PC-3 (cell line): ENCODE data around the gene PLA2G4F. TPM values are rescaled to one million over a fixed set of nuclear protein-coding genes. Genes with fewer than 3 reads are reported as not detected.

Experiments used
- ATAC-seq: fragments of 200-7000 bp; cut with Tn5 transposase; 2 replicates; pipeline ENCODE4 v1.9.1; 2020; ENCODE audit warnings: mild to moderate bottlenecking, moderate library complexity
- BruUV-seq: library from RNA; stranded (reverse); fragments of 400-500 nt; replicated peaks from 2 replicates; lab custom pipeline; 2021; lab: Mats Ljungman, UMichigan
- CTCF ChIA-PET: fragments of 300-600 bp; sonication (Branson Sonifier 250); formaldehyde crosslinking; loops from one replicate; lab custom pipeline; 2022; ENCODE audit warnings: antibody characterized with exemption; lab: Charles Lee
- POLR2A ChIA-PET: fragments of 300-600 bp; sonication (Branson Sonifier 250); formaldehyde crosslinking; loops from one replicate; lab custom pipeline; 2022; ENCODE audit warnings: antibody characterized with exemption; ENCODE audit not compliant: unreplicated experiment; lab: Charles Lee
- DNase-seq: peaks from one replicate; pipeline ENCODE4 v3.0.0-alpha.2; 2015
- H2AFZ ChIP-seq: fragments of 300-600 bp; sonication (generic); 2 replicates; pipeline ENCODE4 v1.6.0; 2016; ENCODE audit warnings: antibody characterized with exemption, low read length
- H3F3A ChIP-seq: fragments of 300-600 bp; sonication (generic); one replicate; pipeline ENCODE4 v1.6.0; 2017; ENCODE audit warnings: antibody characterized with exemption, low read length, control low read depth, mild to moderate bottlenecking; ENCODE audit not compliant: unreplicated experiment
- H3K27ac ChIP-seq: fragments of 300-600 bp; sonication (generic); 2 replicates; pipeline ENCODE4 v1.5.1; 2016; ENCODE audit warnings: mild to moderate bottlenecking, low read length
- H3K27me3 ChIP-seq: fragments of 300-600 bp; sonication (generic); 2 replicates; pipeline ENCODE4 v1.6.1; 2016; ENCODE audit warnings: low read length, mixed read lengths
- H3K36me3 ChIP-seq: fragments of 300-600 bp; sonication (generic); 2 replicates; pipeline ENCODE4 v1.6.1; 2016; ENCODE audit warnings: low read depth, mixed run types, low read length, mixed read lengths
- H3K4me1 ChIP-seq: fragments of 300-600 bp; sonication (generic); 2 replicates; pipeline ENCODE4 v1.5.1; 2016; ENCODE audit warnings: low read length; ENCODE audit not compliant: insufficient read depth
- H3K4me2 ChIP-seq: fragments of 300-600 bp; sonication (generic); 2 replicates; pipeline ENCODE4 v1.6.0; 2016; ENCODE audit warnings: low read length
- H3K4me3 ChIP-seq: fragments of 300-600 bp; sonication (generic); 2 replicates; pipeline ENCODE4 v1.5.1; 2016; ENCODE audit warnings: mild to moderate bottlenecking, low read length, mixed read lengths
- H3K79me2 ChIP-seq: fragments of 300-600 bp; sonication (generic); 2 replicates; pipeline ENCODE4 v1.6.1; 2017; ENCODE audit warnings: low read length, mixed read lengths
- H3K9ac ChIP-seq: fragments of 300-600 bp; sonication (generic); 2 replicates; pipeline ENCODE4 v1.6.0; 2016; ENCODE audit warnings: mild to moderate bottlenecking, low read length
- H3K9me2 ChIP-seq: fragments of 300-600 bp; sonication (generic); replicated peaks from 2 replicates; pipeline ENCODE4 v1.6.1; 2016; ENCODE audit warnings: mixed run types, low read length, mixed read lengths
- H3K9me3 ChIP-seq: fragments of 300-600 bp; sonication (generic); 2 replicates; pipeline ENCODE4 v1.6.1; 2016; ENCODE audit warnings: low read length, mixed read lengths
- H4K20me1 ChIP-seq: fragments of 300-600 bp; sonication (generic); 2 replicates; pipeline ENCODE4 v1.6.1; 2016; ENCODE audit warnings: low read length, mixed read lengths
- EZH2 ChIP-seq: fragments of 300-600 bp; sonication (generic); IDR thresholded peaks from one replicate; pipeline ENCODE4 v1.6.1; 2017; ENCODE audit warnings: antibody characterized with exemption, mild to moderate bottlenecking, low read length; ENCODE audit not compliant: unreplicated experiment
- EZH2phosphoT487 ChIP-seq: fragments of 300-600 bp; sonication (generic); IDR thresholded peaks from 2 replicates; pipeline ENCODE4 v1.6.1; 2018; ENCODE audit warnings: mild to moderate bottlenecking, antibody characterized with exemption, low read length, borderline replicate concordance
- intact Hi-C: fragments of 100-400 bp; cut with micrococcal nuclease; formaldehyde crosslinking; loops from 2 replicates; pipeline ENCODE4 v1.9.0; 2023
- total RNA-seq: library from RNA; depleted of rRNA; stranded (reverse); fragments of >200 nt; gene quantifications from 2 replicates; pipeline ENCODE4 v1.2.3, GENCODE V29; 2014
- TF ChIP-seq, protein P1 (sequence below): fragments of 300-600 bp; sonication (generic); conservative IDR thresholded peaks from 2 replicates; pipeline ENCODE4 v1.5.1; 2017; ENCODE audit warnings: antibody characterized with exemption, low read depth, mild to moderate bottlenecking, low read length

The PLA2G4F gene
- total RNA-seq, 1 experiment from 2014 or later: 5.8 TPM

DNA sequence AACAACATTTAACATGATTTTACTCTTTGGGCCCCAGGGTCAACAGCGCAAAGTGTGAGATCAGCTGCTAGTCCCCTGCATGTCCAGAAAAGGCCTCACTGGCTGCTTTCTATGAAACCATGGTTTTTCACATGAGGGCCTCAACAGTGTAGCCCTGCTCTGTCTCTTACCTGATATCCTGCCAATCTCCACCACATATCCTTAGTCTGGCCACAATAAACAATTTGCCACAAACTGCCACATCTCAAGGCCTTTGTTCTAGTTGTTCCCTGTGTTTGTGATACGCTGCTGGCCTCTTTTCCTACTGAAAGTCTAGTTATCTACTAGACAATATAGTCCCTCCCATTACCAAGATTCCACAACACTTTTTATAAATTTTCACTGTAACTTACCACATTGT is 33.9 kb upstream of the PLA2G4F start:
- ATAC-seq (no peak), DNase-seq (no peak)

DNA sequence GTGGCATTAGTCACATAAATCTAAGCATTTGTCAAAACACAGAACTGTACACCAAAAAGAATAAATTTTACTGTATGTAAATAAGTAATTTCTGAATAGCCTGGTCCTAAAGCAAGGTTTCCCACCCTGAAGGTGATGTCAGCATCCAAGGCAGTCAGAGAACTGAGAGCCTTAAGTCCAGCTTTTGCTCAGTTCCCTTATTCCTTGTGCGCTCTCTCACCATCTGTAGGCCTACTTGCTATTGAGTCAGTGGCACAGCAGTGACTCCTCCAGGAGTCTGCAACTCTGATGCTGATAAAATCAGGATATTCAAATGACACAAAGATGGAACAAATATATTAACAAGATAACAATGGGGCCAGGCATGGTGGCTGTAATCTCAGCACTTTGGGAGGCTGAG is 29.4 kb upstream of the PLA2G4F start:
- ATAC-seq (no peak), DNase-seq (no peak)
- BruUV-seq: no TSS peak

More for the DNA sequence above, 33.9 kb upstream of the PLA2G4F start:
- no TSS peak for BruUV-seq
- peaks cover 8% of the 10 kb centered on the region for H3K4me1 ChIP-seq
- H4K20me1 ChIP-seq: no peaks in the 10 kb centered on the region
- H3K27ac ChIP-seq: no peak overlapping the region
- H3F3A ChIP-seq: no peaks in the 10 kb centered on the region
- POLR2A ChIA-PET: no interaction called here
- no peak overlapping the region for H3K4me2 ChIP-seq
- H3K36me3 ChIP-seq: peaks cover 39% of the 10 kb centered on the region
- TF ChIP-seq, protein P1, sequence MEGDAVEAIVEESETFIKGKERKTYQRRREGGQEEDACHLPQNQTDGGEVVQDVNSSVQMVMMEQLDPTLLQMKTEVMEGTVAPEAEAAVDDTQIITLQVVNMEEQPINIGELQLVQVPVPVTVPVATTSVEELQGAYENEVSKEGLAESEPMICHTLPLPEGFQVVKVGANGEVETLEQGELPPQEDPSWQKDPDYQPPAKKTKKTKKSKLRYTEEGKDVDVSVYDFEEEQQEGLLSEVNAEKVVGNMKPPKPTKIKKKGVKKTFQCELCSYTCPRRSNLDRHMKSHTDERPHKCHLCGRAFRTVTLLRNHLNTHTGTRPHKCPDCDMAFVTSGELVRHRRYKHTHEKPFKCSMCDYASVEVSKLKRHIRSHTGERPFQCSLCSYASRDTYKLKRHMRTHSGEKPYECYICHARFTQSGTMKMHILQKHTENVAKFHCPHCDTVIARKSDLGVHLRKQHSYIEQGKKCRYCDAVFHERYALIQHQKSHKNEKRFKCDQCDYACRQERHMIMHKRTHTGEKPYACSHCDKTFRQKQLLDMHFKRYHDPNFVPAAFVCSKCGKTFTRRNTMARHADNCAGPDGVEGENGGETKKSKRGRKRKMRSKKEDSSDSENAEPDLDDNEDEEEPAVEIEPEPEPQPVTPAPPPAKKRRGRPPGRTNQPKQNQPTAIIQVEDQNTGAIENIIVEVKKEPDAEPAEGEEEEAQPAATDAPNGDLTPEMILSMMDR: no peak
- TF ChIP-seq EZH2: no peak
- no peak for TF ChIP-seq EZH2phosphoT487
- no peak overlapping the region for H2AFZ ChIP-seq
- no peaks in the 10 kb centered on the region for H3K9me3 ChIP-seq
- H3K27me3 ChIP-seq: no peaks in the 10 kb centered on the region
- no peaks in the 10 kb centered on the region for H3K9me2 ChIP-seq
- intact Hi-C loops: no loop called here
- CTCF ChIA-PET: no interaction called here
- peaks cover 4% of the 10 kb centered on the region; the same call in 1 of the 2 replicates for H3K79me2 ChIP-seq
- no peak overlapping the region for H3K4me3 ChIP-seq
- no peak overlapping the region for H3K9ac ChIP-seq

DNA sequence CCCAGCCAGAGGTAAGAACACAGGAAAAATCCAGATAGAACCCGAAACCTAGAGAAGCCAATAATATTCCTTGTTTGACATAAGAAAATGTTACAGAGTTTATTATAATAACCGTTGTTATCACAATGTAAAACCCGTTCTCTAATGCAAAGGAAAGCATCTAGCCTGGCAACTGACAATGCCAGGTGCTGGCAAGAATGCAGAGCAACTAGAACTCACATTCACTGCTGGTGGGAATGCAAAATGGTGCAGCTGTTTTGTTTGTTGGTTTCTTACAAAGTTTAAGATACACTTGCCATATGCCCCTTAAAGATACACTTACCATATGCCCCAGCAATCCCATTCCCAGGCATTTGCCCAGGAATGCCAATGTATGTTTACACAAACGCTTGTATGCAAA is 28.3 kb upstream of the PLA2G4F start:
- Histone ChIP-seq H3K9ac (no peak overlapping the region), H3K36me3 (peaks cover 37% of the 10 kb centered on the region), H3K4me3 (no peak overlapping the region), H3K4me1 (no peaks in the 10 kb centered on the region), H3K4me2 (no peak overlapping the region), H4K20me1 (no peaks in the 10 kb centered on the region), H3K27ac (no peak overlapping the region), H3K9me2 (no peaks in the 10 kb centered on the region), H3F3A (no peaks in the 10 kb centered on the region), H3K79me2 (no peaks in the 10 kb centered on the region), H3K9me3 (no peaks in the 10 kb centered on the region), H2AFZ (no peak overlapping the region), H3K27me3 (no peaks in the 10 kb centered on the region)
- ChIA-PET POLR2A (no interaction called here), CTCF (no interaction called here)
- no peak for ATAC-seq
- TF ChIP-seq, protein P1: no peak
- TF ChIP-seq EZH2phosphoT487: no peak
- no peak for TF ChIP-seq EZH2
- intact Hi-C loops: no loop called here
- BruUV-seq: no TSS peak
- no peak for DNase-seq

More for the DNA sequence above, 29.4 kb upstream of the PLA2G4F start:
- Histone ChIP-seq H3K79me2 (no peaks in the 10 kb centered on the region), H3K9me2 (no peaks in the 10 kb centered on the region), H3K36me3 (peaks cover 45% of the 10 kb centered on the region), H4K20me1 (no peaks in the 10 kb centered on the region), H3K27ac (no peak overlapping the region), H3K4me2 (no peak overlapping the region), H3K9me3 (no peaks in the 10 kb centered on the region), H2AFZ (no peak overlapping the region), H3F3A (no peaks in the 10 kb centered on the region), H3K4me1 (no peaks in the 10 kb centered on the region), H3K9ac (no peak overlapping the region), H3K4me3 (no peak overlapping the region), H3K27me3 (no peaks in the 10 kb centered on the region)
- ChIA-PET CTCF (no interaction called here), POLR2A (no interaction called here)
- intact Hi-C loops: no loop called here
- TF ChIP-seq EZH2phosphoT487: no peak
- TF ChIP-seq, protein P1: no peak
- TF ChIP-seq EZH2: no peak
